ENCODE measurements around the gene RTN4RL1. TPM values are rescaled to one million over a fixed set of nuclear protein-coding genes. Genes with fewer than 3 reads are reported as not detected.

The RTN4RL1 gene
- total and polyA plus RNA-seq, 2 experiments from 2014 or later: 32.2 to 45.4 TPM

DNA sequence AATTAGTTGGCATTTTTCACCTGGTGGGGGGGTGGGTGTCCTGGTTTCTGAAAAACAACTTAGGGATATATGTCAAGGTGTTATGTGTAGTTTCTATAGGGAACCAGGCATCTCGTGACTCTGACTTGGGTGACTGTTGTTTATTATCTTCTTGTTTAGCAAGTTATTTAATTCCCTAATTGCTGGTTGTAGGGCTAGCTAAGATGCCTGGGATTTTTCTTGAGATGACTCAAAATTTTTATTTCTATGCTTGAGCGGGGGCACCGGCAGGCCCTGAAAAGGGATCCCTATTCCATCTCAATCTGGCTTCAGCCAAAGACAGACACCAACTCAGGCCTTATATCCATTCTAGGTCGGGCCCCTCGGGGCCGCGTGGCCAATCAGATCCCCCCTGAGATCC, 8.0 kb upstream of the RTN4RL1 start:
- Histone ChIP-seq H3K4me3 (no peak overlapping the region), H3K9me3 (ENCODE audit: low read depth) (no peaks in the 10 kb centered on the region), H3K27me3 (no peaks in the 10 kb centered on the region), H3K36me3 (peaks cover 2% of the 10 kb centered on the region), H3K4me1 (ENCODE audit: low read depth) (peaks cover 5% of the 10 kb centered on the region), H3K27ac (no peak overlapping the region)
- DNase-seq (ENCODE audit: low read depth in 1 of 2, low spot score in 1 of 2): no peak
- TF ChIP-seq, protein P1, sequence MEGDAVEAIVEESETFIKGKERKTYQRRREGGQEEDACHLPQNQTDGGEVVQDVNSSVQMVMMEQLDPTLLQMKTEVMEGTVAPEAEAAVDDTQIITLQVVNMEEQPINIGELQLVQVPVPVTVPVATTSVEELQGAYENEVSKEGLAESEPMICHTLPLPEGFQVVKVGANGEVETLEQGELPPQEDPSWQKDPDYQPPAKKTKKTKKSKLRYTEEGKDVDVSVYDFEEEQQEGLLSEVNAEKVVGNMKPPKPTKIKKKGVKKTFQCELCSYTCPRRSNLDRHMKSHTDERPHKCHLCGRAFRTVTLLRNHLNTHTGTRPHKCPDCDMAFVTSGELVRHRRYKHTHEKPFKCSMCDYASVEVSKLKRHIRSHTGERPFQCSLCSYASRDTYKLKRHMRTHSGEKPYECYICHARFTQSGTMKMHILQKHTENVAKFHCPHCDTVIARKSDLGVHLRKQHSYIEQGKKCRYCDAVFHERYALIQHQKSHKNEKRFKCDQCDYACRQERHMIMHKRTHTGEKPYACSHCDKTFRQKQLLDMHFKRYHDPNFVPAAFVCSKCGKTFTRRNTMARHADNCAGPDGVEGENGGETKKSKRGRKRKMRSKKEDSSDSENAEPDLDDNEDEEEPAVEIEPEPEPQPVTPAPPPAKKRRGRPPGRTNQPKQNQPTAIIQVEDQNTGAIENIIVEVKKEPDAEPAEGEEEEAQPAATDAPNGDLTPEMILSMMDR (IDR thresholded peaks at IDR 0.05; ENCODE audit: low read depth, low read length): no peak

GRCh38 chr17:2030779-2031163, 5.6 kb upstream of the RTN4RL1 start:
- Histone ChIP-seq H3K36me3 (no peaks in the 10 kb centered on the region), H3K4me1 (ENCODE audit: low read depth) (peaks cover 5% of the 10 kb centered on the region), H3K27me3 (no peaks in the 10 kb centered on the region), H3K27ac (peak overlapping the region; percentile 64), H3K9me3 (ENCODE audit: low read depth) (no peaks in the 10 kb centered on the region), H3K4me3 (peak overlapping the region; percentile 79)
- DNase-seq (ENCODE audit: low read depth in 1 of 2, low spot score in 1 of 2): peak in 1 of 2 donors; percentile 92
- TF ChIP-seq, protein P1 (IDR thresholded peaks at IDR 0.05; ENCODE audit: low read depth, low read length): peak; percentile 62

GRCh38 chr17:2029911-2030778, 5.0 kb upstream of the RTN4RL1 start, which contains the start of gene DPH1:
Gene DPH1 (plus strand): TSS chr17:2030153. CDS start chr17:2030170, 17 bp downstream.
- Histone ChIP-seq H3K27me3 (no peaks in the 10 kb centered on the region), H3K9me3 (ENCODE audit: low read depth) (no peaks in the 10 kb centered on the region), H3K36me3 (no peaks in the 10 kb centered on the region), H3K4me1 (ENCODE audit: low read depth) (peaks cover 5% of the 10 kb centered on the region), H3K4me3 (peak within 1 kb of the TSS; percentile 79), H3K27ac (peak within 1 kb of the TSS; percentile 64)
- DNase-seq (ENCODE audit: low read depth in 1 of 2, low spot score in 1 of 2): peak; percentile 92 to 95
- TF ChIP-seq, protein P1 (IDR thresholded peaks at IDR 0.05; ENCODE audit: low read depth, low read length): no peak

DNA sequence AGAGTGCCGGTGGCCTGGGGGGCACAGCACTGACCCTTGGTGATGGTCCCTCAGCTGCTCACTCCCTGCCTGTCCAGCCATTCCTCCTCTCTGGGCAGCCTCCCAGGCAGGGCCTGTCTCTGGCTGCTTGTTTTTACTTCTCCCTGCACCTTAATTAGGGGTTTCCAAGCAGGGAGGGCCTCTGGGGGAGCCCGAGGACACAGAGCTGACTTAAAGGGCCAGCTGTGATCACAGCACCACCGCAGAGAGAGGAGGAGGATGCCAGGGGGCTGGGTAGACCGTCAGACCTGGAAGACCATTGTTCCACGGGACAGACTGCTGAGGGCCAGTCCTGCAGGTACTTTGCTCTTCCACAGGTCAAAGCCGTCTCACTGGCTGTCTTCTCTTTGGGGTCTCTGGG, 3.6 kb upstream of the RTN4RL1 start:
- H3K9me3 ChIP-seq (ENCODE audit: low read depth): no peaks in the 10 kb centered on the region
- H3K27ac ChIP-seq: no peak overlapping the region
- TF ChIP-seq, protein P1 (IDR thresholded peaks at IDR 0.05; ENCODE audit: low read depth, low read length): no peak
- no peak for DNase-seq (ENCODE audit: low read depth in 1 of 2, low spot score in 1 of 2)
- no peaks in the 10 kb centered on the region for H3K36me3 ChIP-seq
- no peak overlapping the region for H3K4me3 ChIP-seq
- peaks cover 6% of the 10 kb centered on the region for H3K27me3 ChIP-seq
- peaks cover 5% of the 10 kb centered on the region for H3K4me1 ChIP-seq (ENCODE audit: low read depth)

DNA sequence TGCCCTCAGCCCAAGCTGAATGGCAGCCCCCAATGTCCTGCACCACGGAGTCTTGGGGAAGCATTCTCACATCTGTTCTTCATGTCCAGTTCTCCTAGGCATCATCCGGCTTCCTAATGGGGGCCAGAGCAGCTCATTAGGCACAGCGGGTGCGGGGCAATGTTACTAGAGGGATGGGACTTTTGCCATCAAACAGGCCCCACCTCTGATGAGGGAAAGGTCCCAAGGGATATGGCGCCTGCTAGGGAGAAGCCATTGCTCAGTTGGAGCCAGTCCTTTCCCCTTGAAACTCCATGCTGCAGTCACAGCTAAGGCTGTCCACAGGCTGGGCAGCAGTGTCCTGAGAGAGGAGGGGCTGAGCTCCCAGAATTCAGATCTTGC, 3.1 kb upstream of the RTN4RL1 start:
- no peak overlapping the region for H3K27ac ChIP-seq
- TF ChIP-seq, protein P1 (IDR thresholded peaks at IDR 0.05; ENCODE audit: low read depth, low read length): no peak
- H3K4me3 ChIP-seq: no peak overlapping the region
- H3K36me3 ChIP-seq: no peaks in the 10 kb centered on the region
- DNase-seq (ENCODE audit: low read depth in 1 of 2, low spot score in 1 of 2): no peak
- H3K4me1 ChIP-seq (ENCODE audit: low read depth): peaks cover 6% of the 10 kb centered on the region
- peaks cover 6% of the 10 kb centered on the region for H3K27me3 ChIP-seq
- H3K9me3 ChIP-seq (ENCODE audit: low read depth): no peaks in the 10 kb centered on the region
